ENCODE results near the gene GUCD1.

GUCD1 gene

GRCh38 chr22:24588757-24589481, 34.0 kb upstream of the GUCD1 start:
- Histone ChIP-seq H3K27me3 (ENCODE audit: control insufficient read depth, insufficient read depth, low read length) (no peaks in the 10 kb centered on the region), H3K27ac (ENCODE audit: low read depth, low read length) (no peak overlapping the region), H3K4me1 (ENCODE audit: control insufficient read depth, insufficient read depth, low read length) (peaks cover 4% of the 10 kb centered on the region; the same call in 1 of the 2 replicates), H3K36me3 (ENCODE audit: control insufficient read depth, insufficient read depth, low read length) (peaks cover 10% of the 10 kb centered on the region), H3K4me3 (ENCODE audit: low read depth, low read length) (no peak overlapping the region), H3K9me3 (ENCODE audit: control insufficient read depth, insufficient read depth, low read length) (no peaks in the 10 kb centered on the region), H3K9ac (ENCODE audit: low read depth, low read length) (no peak overlapping the region)

- H3K4me1 ChIP-seq (ENCODE audit: control insufficient read depth, insufficient read depth, low read length) = peaks cover 4% of the 10 kb centered on the region; the same call in 1 of the 2 replicates
- H3K4me3 ChIP-seq (ENCODE audit: low read depth, low read length) = no peak overlapping the region
- H3K9me3 ChIP-seq (ENCODE audit: control insufficient read depth, insufficient read depth, low read length) = no peaks in the 10 kb centered on the region
- no peaks in the 10 kb centered on the region for H3K27me3 ChIP-seq (ENCODE audit: control insufficient read depth, insufficient read depth, low read length)
- no peak overlapping the region for H3K27ac ChIP-seq (ENCODE audit: low read depth, low read length)
- H3K9ac ChIP-seq (ENCODE audit: low read depth, low read length) = no peak overlapping the region
- H3K36me3 ChIP-seq (ENCODE audit: control insufficient read depth, insufficient read depth, low read length) = peaks cover 10% of the 10 kb centered on the region
Observed at GRCh38 chr22:24588381-24588756, 33.4 kb upstream of the GUCD1 start.

- no peaks in the 10 kb centered on the region for H3K27me3 ChIP-seq (ENCODE audit: control insufficient read depth, insufficient read depth, low read length)
- H3K36me3 ChIP-seq (ENCODE audit: control insufficient read depth, insufficient read depth, low read length) = peaks cover 10% of the 10 kb centered on the region
- no peak overlapping the region for H3K4me3 ChIP-seq (ENCODE audit: low read depth, low read length)
- no peak overlapping the region for H3K27ac ChIP-seq (ENCODE audit: low read depth, low read length)
- H3K9me3 ChIP-seq (ENCODE audit: control insufficient read depth, insufficient read depth, low read length) = no peaks in the 10 kb centered on the region
- 0 out of 2 replicates have a peak, but pooled peaks cover 4% of the 10 kb centered on the region for H3K4me1 ChIP-seq (ENCODE audit: control insufficient read depth, insufficient read depth, low read length)
- no peak overlapping the region for H3K9ac ChIP-seq (ENCODE audit: low read depth, low read length)
Observed at GRCh38 chr22:24587948-24588347, 33.0 kb upstream of the GUCD1 start.

DNA sequence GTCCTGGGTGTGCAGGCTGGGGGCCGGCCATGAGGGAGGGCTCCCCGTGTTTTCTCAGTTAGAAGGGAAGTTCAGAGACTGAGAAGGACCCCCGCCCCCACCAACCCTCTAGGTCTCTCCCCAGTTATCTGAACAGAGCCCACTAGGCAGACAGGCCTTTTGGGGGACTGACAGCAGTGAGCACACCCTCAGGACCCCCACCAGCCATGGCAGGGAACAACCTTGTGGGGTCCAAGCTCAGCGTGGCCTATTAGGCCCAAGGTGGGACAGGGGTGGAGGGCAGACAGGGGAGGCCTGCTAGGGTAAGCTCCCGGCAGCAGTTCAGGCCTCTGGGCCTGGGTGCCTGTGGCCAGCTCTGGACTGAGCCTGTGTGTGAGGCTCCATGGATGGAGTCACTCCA, 32.3 kb upstream of the GUCD1 start:
- H3K4me1 ChIP-seq (ENCODE audit: control insufficient read depth, insufficient read depth, low read length) = 0 out of 2 replicates have a peak, but pooled peaks cover 3% of the 10 kb centered on the region
- no peak overlapping the region for H3K4me3 ChIP-seq (ENCODE audit: low read depth, low read length)
- H3K27me3 ChIP-seq (ENCODE audit: control insufficient read depth, insufficient read depth, low read length) = no peaks in the 10 kb centered on the region
- no peak overlapping the region for H3K9ac ChIP-seq (ENCODE audit: low read depth, low read length)
- no peaks in the 10 kb centered on the region for H3K9me3 ChIP-seq (ENCODE audit: control insufficient read depth, insufficient read depth, low read length)
- peaks cover 10% of the 10 kb centered on the region for H3K36me3 ChIP-seq (ENCODE audit: control insufficient read depth, insufficient read depth, low read length)
- H3K27ac ChIP-seq (ENCODE audit: low read depth, low read length) = no peak overlapping the region

GRCh38 chr22:24585927-24586546, 31.1 kb upstream of the GUCD1 start:
- Histone ChIP-seq H3K9me3 (ENCODE audit: control insufficient read depth, insufficient read depth, low read length) (no peaks in the 10 kb centered on the region), H3K4me1 (ENCODE audit: control insufficient read depth, insufficient read depth, low read length) (no peaks in the 10 kb centered on the region), H3K36me3 (ENCODE audit: control insufficient read depth, insufficient read depth, low read length) (peaks cover 10% of the 10 kb centered on the region), H3K9ac (ENCODE audit: low read depth, low read length) (no peak overlapping the region), H3K27ac (ENCODE audit: low read depth, low read length) (no peak overlapping the region), H3K4me3 (ENCODE audit: low read depth, low read length) (no peak overlapping the region), H3K27me3 (ENCODE audit: control insufficient read depth, insufficient read depth, low read length) (no peaks in the 10 kb centered on the region)

- Histone ChIP-seq H3K4me1 (ENCODE audit: control insufficient read depth, insufficient read depth, low read length) (no peaks in the 10 kb centered on the region), H3K27ac (ENCODE audit: low read depth, low read length) (no peak overlapping the region), H3K4me3 (ENCODE audit: low read depth, low read length) (no peak overlapping the region), H3K36me3 (ENCODE audit: control insufficient read depth, insufficient read depth, low read length) (peaks cover 10% of the 10 kb centered on the region), H3K9me3 (ENCODE audit: control insufficient read depth, insufficient read depth, low read length) (no peaks in the 10 kb centered on the region), H3K27me3 (ENCODE audit: control insufficient read depth, insufficient read depth, low read length) (no peaks in the 10 kb centered on the region), H3K9ac (ENCODE audit: low read depth, low read length) (no peak overlapping the region)
Observed at GRCh38 chr22:24585461-24585860, 30.5 kb upstream of the GUCD1 start.

DNA sequence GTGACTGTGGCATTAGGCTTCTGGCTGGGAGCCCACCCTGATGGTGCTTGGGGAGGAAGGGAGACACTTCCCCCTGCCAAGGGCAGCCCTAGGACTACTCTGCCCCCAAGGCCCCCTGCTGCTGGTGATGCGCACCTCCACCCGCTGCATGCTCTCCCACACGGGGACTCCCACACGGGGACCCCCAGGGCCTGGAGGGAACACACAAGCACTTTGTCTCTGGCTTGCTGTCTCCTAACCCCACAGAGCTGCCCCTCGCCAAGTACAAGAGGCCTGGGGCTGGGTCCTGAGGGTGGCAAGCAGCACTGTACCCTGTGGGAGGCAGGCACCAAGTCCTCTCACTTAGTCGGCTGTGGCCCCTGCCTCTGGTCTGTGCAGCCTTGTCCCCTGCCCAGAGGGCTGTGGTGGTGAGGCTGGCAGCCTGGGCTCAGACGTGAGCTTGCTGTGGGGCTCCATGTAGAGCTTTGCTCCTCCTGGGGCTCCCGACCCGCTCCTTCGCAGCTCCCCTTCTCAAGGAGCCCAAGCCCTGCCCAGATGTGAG, 30.0 kb upstream of the GUCD1 start:
- H3K27ac ChIP-seq (ENCODE audit: low read depth, low read length) = no peak overlapping the region
- peaks cover 10% of the 10 kb centered on the region for H3K36me3 ChIP-seq (ENCODE audit: control insufficient read depth, insufficient read depth, low read length)
- no peaks in the 10 kb centered on the region for H3K9me3 ChIP-seq (ENCODE audit: control insufficient read depth, insufficient read depth, low read length)
- H3K9ac ChIP-seq (ENCODE audit: low read depth, low read length) = no peak overlapping the region
- no peak overlapping the region for H3K4me3 ChIP-seq (ENCODE audit: low read depth, low read length)
- H3K4me1 ChIP-seq (ENCODE audit: control insufficient read depth, insufficient read depth, low read length) = no peaks in the 10 kb centered on the region
- no peaks in the 10 kb centered on the region for H3K27me3 ChIP-seq (ENCODE audit: control insufficient read depth, insufficient read depth, low read length)

DNA sequence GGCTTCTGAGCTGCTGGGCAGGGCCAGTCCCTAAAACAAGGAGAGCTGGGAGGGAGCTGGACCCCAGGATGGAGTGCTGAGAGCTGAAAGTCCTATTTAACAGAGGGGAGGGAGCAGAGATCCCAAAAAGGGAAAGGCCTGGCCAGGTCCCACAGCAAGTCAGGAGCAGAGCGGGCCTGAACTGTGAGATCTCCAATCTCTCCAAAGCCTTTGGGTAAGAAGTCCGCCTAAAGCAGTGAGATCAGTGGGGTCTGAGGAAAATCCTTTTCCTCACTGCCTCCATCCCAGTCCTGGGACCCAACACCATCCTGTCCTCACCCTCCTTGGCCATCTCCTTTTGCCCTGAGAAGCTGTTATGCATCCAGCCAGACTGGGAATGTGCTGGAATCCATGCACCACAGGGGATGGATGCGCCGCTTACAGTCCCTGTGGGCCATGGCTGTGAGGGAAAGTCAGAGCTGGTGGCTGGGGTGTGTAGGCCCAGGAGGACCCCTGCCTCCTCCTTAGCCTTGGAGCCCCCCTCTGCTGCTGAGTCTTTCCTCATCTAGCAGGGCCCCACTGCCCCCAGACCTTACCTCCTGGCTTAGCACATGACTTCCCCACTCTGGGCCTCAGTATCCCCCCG, 29.3 kb upstream of the GUCD1 start:
- Histone ChIP-seq H3K9ac (ENCODE audit: low read depth, low read length) (no peak overlapping the region), H3K27me3 (ENCODE audit: control insufficient read depth, insufficient read depth, low read length) (no peaks in the 10 kb centered on the region), H3K4me1 (ENCODE audit: control insufficient read depth, insufficient read depth, low read length) (no peaks in the 10 kb centered on the region), H3K27ac (ENCODE audit: low read depth, low read length) (no peak overlapping the region), H3K9me3 (ENCODE audit: control insufficient read depth, insufficient read depth, low read length) (no peaks in the 10 kb centered on the region), H3K36me3 (ENCODE audit: control insufficient read depth, insufficient read depth, low read length) (peaks cover 10% of the 10 kb centered on the region), H3K4me3 (ENCODE audit: low read depth, low read length) (no peak overlapping the region)

DNA sequence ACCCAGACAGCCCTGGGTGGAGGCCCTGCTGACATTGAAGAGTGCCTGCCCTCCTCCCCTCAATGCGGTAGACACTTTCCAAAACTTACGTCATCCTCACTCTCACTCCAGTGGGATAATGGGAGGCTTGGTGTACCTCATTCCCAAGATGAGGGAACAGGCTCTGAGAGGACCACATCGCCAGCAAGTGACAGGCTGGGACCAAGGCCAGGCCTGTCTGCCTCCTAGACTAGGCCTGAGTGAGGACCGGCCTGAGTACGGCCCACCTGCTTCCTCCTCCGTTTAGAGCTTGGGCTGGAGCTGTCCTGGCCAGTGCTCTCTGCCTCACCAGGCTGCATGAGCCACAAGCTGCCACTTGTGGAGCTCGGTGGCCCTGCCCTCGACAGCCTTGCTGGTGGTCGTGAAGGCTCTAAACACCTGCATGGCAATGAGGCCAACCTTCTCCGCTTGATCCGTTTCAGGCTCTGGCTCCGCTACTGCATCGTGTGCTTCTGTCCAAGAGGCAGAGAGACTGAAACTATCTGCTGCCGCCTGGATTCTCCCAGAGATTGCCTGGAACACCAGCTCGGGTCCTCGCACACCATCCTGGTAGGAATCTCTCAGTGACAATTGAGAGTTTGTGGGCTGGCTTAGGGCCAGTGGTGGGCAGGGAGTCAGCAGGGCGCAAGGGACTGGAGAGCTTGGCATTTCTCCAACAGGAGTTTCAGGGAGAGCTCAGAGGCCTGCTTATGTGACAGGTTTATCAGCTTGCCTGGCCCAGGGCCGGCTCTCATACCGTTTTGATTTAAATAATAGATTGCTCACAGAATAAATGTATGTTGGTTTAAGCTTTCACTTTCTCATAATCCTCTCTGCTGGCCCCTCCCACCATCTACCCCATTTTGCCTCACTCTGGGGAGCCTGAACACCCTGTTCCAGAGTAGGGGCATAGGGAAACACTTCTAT, 28.6 kb upstream of the GUCD1 start:
- Histone ChIP-seq H3K9ac (ENCODE audit: low read depth, low read length) (no peak overlapping the region), H3K27ac (ENCODE audit: low read depth, low read length) (no peak overlapping the region), H3K4me1 (ENCODE audit: control insufficient read depth, insufficient read depth, low read length) (no peaks in the 10 kb centered on the region), H3K9me3 (ENCODE audit: control insufficient read depth, insufficient read depth, low read length) (no peaks in the 10 kb centered on the region), H3K36me3 (ENCODE audit: control insufficient read depth, insufficient read depth, low read length) (peaks cover 10% of the 10 kb centered on the region), H3K27me3 (ENCODE audit: control insufficient read depth, insufficient read depth, low read length) (no peaks in the 10 kb centered on the region), H3K4me3 (ENCODE audit: low read depth, low read length) (no peak overlapping the region)

GRCh38 chr22:24582056-24582814, 27.3 kb upstream of the GUCD1 start:
- Histone ChIP-seq H3K4me1 (ENCODE audit: control insufficient read depth, insufficient read depth, low read length) (no peaks in the 10 kb centered on the region), H3K9me3 (ENCODE audit: control insufficient read depth, insufficient read depth, low read length) (no peaks in the 10 kb centered on the region), H3K27ac (ENCODE audit: low read depth, low read length) (no peak overlapping the region)

More at GRCh38 chr22:24582056-24582814, 27.3 kb upstream of the GUCD1 start:
- no peak overlapping the region for H3K9ac ChIP-seq (ENCODE audit: low read depth, low read length)
- H3K36me3 ChIP-seq (ENCODE audit: control insufficient read depth, insufficient read depth, low read length) = no peaks in the 10 kb centered on the region
- H3K4me3 ChIP-seq (ENCODE audit: low read depth, low read length) = no peak overlapping the region
- H3K27me3 ChIP-seq (ENCODE audit: control insufficient read depth, insufficient read depth, low read length) = no peaks in the 10 kb centered on the region
